Activated T-cell treated with anti-CD3 and anti-CD28 coated beads, Interleukin-2, amount 50 U/mL, for 1 hour (primary cell): ENCODE data around the gene EIF4G3.
"Not testable (repeated sequence)": the region's sequence is repeated elsewhere in the genome, so short reads cannot be mapped to it uniquely, and the experiment has no call there.

Source experiments
- DNase-seq: peaks from one replicate; pipeline ENCODE4 v3.0.0-alpha.2; 2020

EIF4G3 gene

DNA sequence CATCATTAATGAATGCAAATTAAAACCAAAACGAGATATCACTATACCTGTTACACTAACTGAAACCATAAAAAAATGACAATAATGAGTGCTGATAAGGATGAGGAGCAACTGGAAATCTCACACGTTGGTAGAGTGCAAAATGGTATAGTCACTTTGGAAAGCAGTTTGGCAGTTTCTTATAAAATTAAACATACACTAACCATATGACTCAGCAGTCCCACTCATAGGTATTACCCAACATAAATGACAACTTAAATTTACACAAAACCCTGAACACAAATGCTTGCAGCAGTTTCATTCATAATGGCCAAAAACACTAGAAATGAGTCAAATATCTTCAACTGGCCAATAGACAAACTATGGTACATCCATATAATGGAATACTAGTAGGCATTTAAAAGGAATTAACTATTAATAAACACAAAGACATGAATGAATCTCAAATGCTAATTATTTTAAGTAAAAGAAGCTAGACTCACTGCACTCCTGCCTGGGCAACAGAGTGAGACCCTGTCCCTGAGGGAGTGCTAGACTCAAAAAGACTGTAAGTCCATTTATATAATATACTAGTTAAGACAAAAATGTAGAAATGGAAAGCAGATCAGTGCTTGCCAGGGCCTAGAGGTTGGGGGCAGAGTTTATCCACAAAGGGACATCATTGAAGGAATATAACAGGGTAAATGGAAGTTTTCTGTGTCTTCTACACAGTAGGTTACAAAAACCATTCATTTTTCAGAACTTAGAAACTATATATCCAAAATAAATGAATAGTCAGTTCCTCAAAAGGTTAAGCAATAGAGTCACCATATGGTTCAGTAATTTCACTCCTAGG is 77.4 kb downstream of the EIF4G3 start:
- DNase-seq: no peak

GRCh38 chr1:21098186-21098915 is 78.3 kb downstream of the EIF4G3 start:
- DNase-seq: no peak

DNA sequence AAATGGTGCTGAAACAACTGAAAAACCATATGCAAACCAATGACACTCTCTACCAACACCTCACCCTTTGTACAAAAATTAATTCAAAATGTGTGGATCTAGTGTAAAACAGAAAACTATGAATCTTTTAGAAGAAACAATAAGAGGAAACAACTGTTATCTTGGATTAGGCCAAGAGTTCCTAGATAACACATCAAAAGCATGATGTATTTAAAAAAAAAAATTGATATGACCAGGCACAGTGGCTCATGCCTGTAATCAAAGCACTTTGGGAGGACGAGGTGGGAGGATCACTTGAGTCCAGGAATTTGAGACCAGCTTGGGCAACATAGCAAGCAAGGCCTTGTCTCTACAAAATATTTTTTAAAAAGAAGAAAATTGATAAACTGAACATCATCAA is 79.0 kb downstream of the EIF4G3 start:
- DNase-seq: no peak

DNA sequence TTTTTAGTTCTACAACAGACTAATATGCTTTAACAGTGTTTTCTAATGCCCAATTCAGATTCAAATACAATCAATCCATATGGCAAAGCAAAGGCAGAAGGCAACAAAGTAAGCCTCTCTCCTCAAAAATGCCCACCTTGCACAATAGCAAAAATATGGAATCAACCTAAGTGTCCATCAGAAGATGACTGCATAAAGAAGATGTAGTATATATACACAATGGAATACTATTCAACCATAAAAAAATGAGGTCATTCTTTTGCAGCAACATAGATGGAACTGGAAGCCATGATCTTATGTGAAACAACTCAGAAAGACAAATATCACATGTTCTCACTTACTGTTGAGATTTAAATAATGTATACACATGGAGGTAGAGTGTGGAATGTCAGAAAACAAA is 80.7 kb downstream of the EIF4G3 start:
- DNase-seq: no peak

GRCh38 chr1:21094282-21094681 is 82.4 kb downstream of the EIF4G3 start:
- DNase-seq: not testable (repeated sequence)

GRCh38 chr1:21093271-21093958 is 83.3 kb downstream of the EIF4G3 start:
- DNase-seq: not testable (repeated sequence)

DNA sequence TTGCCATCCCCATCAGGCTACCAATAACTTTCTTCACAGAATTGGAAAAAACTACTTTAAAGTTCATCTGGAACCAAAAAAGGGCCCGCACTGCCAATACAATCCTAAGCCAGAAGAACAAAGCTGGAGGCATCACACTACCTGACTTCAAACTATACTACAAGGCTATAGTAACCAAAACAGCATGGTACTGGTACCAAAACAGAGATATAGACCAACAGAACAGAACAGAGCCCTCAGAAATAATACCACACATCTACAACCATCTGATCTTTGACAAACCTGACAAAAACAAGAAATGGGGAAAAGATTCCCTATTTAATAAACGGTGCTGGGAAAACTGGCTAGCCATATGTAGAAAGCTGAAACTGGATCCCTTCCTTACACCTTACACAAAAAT is 84.2 kb downstream of the EIF4G3 start:
- not testable (repeated sequence) for DNase-seq

GRCh38 chr1:21091053-21091690 is 85.5 kb downstream of the EIF4G3 start:
- not testable (repeated sequence) for DNase-seq

DNA sequence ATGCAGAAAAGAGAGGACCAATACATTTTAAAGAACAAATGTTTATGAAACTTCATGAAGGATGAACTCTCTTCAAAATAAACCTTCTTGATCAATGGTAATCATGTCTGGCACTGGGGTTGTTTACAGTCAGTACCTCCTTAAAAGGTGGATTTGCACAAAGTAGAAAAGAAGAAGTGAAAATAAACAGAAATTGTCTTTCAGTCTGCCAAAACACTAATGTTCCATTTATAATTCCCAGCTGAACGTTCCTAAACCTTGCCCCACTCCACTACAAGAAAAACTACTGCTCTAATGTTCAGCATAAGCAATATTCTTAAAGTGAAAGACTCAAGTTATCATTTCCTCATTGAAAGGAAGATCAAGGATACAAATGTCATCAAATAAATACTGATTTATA is 86.2 kb downstream of the EIF4G3 start:
- DNase-seq: no peak

GRCh38 chr1:21089731-21090130 is 87.0 kb downstream of the EIF4G3 start:
- DNase-seq: no peak

DNA sequence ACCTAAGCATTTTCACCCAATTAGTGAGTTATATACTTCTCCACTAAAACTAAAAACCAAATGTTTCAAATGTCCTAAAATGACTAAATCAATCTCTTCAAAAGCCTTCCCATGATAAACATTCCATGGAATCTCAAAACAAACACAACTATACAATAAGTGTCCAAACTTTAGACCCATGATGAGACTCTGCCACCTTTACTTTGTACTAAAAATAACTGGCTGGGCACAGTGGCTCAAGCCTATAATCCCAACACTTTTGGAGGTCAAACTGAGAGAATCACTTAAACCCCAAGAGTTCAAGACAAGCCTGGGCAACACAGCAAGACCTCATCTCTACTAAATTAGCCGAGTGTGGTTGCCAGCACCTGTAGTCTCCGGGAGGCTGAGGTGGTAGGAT is 87.4 kb downstream of the EIF4G3 start:
- DNase-seq: no peak

GRCh38 chr1:21084111-21084810 is 92.4 kb downstream of the EIF4G3 start:
- no peak for DNase-seq

DNA sequence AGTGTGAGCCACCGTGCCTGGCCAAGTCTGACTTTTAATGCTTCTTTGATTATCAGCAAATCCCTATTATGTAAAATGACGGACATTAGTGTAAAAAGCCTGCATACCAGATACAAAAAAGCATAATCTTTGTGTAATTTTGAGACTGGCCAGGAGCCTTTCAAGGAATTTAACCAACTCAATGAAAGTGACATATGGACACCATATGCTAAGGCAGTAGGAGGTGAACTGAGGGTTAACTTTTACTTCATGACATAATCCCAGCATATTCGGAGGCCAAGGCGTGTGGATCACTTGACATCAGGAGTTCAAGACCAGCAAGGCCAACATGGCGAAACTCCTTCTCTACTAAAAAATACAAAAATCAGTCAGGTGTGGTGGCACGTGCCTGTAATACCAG is 94.6 kb downstream of the EIF4G3 start:
- DNase-seq: no peak

DNA sequence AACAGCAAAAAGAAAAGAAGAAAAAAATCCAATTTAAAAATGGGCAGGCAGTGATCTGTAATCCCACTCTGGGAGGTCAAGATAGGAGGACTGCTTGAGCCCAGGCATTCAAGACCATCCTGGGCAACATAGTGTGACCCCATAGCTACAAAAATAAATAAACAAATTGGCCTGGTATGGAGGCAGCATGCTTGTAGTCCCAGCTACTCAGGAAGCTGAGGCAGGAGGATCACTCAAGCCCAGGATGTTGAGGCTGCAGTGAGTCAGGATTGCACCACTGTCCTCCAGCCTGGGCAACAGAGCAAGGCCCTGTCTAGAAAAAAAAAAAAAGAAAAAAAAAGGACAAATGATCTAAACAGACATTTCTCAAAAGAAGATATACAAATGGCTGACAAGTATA is 99.6 kb downstream of the EIF4G3 start:
- no peak for DNase-seq

DNA sequence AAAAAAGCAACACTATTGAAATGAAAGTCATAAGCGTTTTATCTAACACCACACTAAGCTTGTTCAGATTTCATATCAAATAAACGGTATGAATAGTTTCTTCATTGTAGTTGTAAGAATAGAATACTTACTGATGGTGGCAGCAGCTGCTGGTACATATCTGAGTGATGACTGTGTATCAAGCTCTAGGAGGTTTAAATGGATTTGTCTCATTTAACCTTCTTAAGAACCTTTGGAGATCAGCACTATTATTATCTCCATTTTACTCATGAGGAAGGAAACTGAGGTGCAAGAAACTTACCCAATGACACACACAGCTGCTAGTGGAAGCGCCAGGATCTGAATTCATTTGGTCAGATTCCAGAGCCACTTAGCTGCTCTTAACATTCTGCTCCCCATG is 104.0 kb downstream of the EIF4G3 start:
- no peak for DNase-seq

DNA sequence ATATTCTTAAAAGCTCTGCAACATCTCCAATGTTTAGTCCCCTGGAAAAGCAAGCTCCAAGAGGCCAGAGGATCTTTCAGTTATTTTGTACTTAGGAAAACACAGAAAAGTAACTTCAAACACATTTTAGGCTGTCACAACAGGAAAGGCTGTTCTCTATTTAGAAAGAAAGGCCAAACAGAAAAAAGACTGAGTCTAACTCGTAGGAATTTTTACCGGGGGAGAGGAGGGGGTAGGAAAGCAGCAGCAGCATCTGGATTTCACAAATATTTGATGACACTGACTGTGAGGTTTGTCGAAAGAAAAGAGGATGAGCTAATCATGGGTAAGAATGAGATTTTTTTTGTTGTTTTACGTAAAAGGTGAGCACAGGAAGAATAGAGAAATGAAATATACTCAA is 107.1 kb downstream of the EIF4G3 start:
- no peak for DNase-seq

DNA sequence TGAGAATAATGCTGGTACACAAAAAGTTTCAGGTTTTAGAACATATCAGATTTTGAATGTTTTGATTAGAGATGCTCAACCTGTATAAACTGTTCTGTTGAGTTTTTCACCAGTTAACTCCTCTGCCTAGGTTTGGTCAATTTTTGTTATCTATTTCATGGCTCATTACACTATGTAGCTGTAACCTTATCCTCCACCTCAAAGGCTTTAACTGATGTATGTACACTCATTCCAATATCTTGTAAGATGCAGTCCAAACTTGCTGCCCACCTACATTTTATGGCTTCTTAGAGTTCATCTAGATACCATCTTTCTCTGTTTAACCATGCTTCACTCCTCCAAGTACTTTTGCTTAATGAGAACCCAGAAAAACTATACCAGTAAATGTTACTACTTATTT is 107.8 kb downstream of the EIF4G3 start:
- no peak for DNase-seq

GRCh38 chr1:21067551-21068227 is 109.0 kb downstream of the EIF4G3 start:
- DNase-seq: no peak

DNA sequence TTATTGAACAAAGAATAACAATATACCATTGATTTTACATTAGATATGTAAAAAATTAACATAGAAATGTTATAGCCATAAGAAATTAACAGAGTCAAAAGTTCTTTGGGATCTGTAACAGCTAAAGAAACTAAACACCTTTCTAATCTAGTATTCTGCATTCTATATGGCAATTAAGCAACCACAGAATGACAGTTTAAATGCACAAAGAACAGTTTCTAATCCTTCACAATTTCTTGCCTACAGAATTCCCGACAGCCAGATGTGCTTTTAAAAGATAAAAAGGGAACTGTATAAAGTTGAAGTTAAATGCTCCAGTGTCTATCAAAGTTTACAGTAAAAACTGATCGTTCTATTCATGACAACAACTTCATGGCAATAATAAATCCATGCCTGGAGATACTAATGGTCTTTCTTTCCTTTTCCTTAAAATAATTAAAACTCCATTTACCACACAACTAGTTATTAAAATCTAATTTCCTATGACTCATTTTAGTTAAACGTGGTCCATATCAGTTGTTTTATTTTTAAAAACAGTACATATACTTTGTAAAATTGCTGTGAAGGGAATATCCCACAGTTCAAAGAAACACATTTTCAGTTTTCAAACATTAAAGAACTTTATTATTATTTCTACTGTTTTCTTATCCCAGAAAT is 110.2 kb downstream of the EIF4G3 start:
- no peak for DNase-seq

DNA sequence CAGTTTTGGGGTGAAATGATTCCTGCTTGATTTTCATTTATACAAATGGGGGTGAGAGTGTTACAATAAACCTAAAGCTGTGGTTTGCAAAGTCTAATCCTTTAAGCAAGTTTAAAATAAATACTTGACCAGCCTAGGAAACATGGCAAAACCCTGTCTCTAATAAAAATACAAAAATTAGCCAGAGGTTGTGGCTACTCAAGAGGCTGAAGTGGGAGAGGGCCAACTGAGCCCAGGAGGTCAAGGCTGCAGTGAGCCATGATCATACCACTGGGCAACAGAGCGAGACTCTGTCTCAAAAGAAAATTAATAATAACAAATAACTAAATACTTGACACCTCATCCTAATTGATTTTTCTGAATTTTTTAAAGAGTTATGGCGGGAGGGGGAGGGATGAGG is 110.8 kb downstream of the EIF4G3 start:
- no peak for DNase-seq

GRCh38 chr1:21064057-21064456 is 112.6 kb downstream of the EIF4G3 start:
- DNase-seq: no peak
